ENCODE data around the gene ERFE.
A peak's percentile ranks its signal among the peaks of the same experiment; 100 is the strongest.
"Not testable (repeated sequence)": the region's sequence is repeated elsewhere in the genome, so short reads cannot be mapped to it uniquely, and the experiment has no call there.

The ERFE gene

DNA sequence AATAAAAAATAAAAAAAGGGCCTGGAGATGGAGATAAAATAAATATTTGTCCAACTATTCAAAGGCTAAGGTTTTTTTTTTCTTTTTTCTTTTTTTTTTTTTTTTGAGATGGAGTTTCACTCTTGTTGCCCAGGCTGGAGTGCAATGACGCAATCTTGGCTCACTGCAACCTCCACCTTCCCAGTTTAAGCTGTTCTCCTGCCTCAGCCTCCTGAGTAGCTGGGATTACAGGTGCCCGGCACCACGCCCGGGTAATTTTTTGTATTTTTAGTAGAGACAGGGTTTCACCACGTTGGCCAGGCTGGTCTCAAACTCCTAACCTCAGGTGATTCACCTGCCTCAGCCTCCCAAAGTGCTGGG is 12.3 kb downstream of the ERFE start:
- not testable (repeated sequence) for DNase-seq

DNA sequence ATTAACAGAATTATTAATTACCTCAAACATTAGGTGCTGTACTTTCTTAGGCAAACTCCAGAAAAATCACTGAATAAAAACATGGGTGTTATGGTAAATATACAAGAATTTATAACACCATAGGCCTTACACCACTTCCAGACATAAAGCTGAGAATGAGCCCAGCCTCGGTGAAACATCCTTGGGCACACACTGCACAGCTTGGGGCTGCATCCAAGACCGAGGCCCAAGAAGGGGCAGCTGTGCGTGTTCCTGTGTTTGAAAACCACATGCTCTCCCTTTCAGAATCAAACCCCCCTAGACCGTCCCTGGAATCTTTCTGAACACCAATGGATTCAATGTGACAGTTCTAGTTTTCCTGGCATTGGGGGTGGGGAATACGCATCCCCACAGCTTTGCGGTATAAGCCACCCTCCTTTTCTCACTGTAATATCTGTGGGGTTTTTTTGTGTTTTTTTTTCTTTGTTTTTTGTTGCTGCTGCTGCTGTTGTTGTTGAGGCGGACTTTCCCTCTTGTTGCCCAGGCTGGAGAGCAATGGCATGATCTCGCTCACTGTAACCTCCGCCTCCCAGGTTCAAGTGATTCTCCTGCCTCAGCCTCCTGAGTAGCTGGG is 12.9 kb downstream of the ERFE start:
- no peak for DNase-seq

DNA sequence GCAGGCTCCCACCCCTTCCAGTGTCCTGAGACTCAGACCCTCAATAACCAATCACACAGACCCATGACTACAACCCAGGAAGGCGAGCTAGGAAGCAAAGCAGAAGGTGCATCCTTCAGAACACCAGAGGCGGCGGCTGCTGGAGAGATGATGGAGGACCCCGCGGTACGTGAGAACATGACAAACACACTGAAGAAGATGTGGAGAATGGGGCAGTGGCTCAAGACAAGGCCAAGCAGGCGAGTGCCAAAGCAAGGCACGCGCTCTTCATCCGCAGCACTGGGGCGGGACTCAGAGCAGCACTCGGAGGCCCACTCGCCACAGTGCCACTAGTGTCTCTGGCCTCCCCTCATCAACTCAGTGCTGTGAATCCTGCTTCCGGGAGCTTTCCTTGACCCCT is 13.7 kb downstream of the ERFE start:
- DNase-seq = no peak

DNA sequence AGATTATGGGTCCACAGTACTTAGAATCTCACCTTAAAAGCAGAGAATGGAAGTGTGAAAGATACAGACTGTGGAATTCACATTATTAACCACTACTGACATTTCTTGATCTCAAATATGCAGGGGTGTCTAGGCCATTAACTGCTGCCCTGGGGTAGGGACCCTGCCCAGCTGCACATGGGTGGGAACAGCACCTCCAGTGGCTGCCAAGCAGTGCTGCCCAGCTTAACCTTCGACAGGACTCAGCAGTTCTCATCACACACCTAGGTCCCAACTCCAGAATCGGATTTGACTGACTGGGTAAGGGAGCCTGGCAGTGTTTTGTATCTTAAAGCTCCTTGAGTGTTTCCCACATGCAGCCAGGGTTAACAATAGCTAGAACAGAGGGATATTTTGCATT is 14.9 kb downstream of the ERFE start:
- no peak for DNase-seq

DNA sequence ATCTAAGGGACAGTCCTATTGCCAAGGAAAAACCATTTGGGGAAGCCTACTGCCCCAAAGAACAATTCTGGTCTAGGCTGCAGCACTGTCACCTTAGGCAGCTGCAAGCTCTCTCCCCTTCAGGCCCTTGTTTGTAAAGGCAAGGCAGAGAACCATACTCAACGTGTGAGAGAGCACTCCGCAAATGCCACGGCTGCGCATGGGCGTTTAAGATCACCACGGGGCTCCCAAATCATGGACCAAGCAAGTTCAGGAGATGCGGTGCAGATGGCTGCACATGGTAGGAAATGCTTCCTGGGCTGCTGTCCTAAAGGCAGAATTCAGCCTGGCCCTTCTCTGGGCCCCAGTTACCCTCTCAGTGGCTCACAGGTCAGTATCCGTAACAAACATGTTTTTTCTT is 15.5 kb downstream of the ERFE start:
- DNase-seq = no peak

DNA sequence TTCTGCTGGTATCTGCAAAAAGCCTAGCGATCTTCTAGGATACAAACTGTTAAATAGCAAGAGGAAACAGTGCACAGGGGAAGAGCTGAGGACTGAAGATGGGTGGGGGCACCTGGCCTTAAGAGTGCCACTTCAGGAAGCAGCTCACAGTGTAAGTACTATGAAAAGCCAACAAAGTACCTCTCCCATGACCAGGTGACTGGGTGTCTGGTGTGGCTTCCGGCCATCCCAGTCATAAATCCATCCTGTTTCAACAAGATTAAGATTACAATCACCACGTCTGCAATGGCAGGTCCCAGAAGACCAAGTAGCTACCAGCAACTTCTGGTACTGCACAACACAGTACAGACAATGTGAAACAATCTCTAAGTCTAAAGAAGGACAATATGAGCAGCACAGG is 15.9 kb downstream of the ERFE start:
- no peak for DNase-seq

DNA sequence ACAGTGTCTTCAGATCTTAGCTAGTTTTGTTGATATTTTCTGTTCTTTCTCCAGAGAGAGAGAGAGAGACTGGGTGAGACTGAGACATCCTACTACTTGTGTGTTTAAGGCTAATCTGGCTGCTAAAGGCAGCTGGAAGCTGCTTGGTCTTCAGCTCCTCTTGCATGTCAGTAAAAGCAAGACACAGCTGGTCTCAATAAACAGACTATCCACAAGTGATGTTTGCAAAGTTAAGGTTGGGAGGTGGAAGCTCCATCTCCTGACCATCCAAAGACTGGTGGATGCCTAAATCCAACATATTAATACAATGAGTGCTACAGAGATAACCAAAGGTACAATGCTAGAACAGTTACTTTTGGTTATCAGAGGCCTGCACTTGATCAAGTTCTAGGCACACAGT is 17.8 kb downstream of the ERFE start:
- DNase-seq = peak; percentile 81

DNA sequence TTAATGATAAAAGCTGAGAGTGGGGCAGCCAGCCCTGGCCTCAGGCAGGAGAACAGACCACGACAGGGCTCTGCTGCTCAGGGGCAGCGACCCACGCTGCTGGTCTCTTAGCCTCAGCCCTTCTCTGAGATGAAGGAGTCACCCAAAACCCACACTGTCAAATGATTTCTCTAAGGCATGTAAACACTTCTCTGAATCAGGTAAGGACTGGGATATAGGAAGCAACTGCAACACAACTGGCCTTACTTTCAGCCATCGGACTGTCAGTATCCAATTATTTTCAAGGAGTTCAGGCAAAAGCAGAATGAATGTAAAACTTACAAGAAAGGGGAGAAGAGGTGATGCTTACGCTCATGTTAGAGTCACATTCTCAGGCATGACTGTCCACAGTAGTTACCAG is 21.8 kb downstream of the ERFE start:
- DNase-seq = no peak

DNA sequence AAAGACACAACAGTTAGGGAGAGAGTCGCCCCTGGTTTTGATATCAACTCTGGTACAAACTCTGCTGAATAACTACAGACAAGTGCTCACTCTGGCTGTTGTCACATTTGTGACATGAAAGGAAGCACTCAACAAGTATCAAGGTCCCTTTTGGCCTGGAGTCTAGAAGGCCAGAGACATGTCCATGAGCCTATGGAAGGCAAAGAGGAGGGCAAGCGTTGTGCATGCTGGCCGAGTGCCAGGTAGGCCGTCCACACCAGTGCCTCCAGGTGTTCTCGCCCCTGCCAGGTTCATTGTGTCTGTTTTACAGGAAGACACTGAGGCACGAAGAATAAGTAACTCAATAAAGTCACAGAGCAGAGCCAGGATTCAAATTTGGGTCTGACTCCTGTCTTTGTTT is 23.6 kb downstream of the ERFE start:
- no peak for DNase-seq

DNA sequence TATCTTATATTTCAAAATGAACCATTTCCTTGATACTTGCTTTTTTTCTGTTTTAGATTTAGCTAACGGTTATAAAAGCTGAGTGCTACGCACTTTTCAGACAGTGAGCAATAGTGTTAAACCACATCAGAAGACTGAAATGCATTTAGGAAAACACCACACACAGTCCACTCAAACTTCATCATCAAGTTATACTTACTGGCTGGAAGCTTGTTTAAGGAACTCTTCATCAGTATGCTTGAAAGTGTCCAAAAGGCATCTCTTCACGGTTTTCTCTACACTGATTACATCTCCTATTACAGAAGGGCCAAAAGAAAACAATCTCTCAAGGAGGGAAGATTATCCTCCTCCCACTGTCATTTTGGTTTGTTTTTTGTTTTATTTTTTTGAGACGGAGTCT is 25.1 kb downstream of the ERFE start:
- DNase-seq = no peak

DNA sequence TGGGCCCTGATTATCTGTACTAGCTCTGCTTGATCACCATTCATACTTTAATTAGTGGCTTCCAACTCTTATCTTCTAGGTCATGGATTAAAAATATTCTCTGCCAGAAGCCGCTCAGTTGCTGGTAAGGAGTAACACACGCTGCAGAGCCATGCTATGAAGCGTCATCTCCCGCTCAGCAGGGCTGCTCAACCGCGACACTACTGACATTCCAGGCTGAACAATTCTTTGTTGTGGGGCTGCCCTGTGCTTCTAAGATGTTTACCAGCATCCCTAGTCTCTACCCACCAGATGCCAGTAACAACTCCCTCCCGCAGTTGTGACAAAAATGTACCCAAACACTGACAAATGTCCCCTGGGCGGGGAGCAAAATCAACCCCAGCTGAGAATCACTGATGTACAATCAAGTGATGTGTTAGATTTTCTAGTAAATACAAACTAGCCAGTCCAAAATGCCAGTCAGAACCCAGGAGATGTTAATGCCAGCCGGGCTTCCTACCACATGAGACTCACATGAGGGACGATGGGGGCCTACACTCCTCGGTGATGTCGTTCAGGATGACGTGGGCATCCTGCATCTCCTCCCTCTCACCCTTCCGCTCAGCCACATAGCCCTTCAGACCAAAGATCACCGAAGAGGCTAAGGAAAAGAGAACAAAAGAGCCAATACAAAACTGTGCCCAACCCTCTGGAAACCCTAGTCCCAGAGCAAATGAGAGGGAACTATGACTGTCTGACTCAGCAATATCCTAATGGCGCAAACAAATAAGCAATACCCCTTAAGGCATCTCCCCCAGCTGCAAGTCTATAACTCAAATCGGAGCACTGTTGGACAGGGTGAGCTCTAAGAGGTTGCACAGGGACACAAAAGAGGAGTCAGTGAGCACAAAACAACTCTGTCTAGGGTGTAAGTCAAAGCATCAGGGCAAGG is 29.1 kb downstream of the ERFE start:
- DNase-seq = no peak

DNA sequence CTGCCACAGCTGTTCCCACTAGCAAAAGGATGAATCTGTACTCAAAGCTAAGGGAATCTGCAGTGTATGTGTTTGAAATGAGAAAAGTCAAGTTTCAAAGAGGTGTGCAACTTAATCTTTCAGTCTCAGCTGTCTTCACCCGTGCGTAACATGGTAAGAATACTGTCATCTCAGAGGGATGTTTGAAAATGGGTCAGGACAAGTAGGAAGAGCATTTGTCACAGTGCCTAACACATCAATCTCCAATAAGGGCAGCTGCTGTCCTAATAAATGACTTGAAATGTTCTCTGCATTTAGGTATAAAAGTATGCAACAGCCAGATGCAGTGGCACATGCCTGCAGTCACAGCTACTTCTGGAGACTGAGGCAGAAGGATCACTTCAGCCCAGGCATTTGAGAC is 31.7 kb downstream of the ERFE start:
- DNase-seq = no peak

DNA sequence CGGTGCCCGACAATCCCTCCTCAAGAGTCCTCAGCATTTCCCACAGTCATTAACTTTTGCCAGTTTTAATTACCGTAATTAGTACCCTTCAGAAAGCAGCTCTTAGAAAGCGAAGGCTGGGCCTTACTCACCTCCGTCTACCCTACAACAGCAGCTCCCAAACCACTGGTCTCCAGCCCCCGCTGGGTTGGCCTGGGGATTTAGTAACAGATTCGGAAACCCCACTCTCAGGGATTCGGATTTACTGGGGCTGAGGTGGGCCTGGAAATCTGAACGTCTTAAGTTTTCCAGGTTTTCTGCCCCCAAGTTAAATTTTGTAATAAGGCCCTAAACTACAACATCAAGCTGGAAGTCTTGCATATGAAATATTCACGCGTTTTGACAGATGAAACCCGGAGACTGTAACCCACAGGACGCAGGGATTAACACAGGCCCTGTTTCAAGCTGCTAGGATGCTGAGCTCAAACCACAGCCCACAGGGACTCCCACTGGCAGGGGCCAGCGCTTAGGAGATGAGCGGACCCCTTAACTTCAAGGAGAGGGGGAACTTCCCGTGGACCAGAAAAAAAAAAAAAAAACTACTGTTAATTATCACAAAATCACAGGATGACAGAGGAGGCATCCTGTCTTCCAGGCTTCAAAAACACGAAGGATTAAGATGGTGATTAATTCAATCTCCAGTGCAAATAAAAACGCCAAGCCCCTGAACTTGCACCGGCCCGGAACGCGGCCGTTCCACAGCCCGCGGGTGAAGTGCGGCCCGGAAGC is 43.7 kb downstream of the ERFE start:
- no peak for DNase-seq

DNA sequence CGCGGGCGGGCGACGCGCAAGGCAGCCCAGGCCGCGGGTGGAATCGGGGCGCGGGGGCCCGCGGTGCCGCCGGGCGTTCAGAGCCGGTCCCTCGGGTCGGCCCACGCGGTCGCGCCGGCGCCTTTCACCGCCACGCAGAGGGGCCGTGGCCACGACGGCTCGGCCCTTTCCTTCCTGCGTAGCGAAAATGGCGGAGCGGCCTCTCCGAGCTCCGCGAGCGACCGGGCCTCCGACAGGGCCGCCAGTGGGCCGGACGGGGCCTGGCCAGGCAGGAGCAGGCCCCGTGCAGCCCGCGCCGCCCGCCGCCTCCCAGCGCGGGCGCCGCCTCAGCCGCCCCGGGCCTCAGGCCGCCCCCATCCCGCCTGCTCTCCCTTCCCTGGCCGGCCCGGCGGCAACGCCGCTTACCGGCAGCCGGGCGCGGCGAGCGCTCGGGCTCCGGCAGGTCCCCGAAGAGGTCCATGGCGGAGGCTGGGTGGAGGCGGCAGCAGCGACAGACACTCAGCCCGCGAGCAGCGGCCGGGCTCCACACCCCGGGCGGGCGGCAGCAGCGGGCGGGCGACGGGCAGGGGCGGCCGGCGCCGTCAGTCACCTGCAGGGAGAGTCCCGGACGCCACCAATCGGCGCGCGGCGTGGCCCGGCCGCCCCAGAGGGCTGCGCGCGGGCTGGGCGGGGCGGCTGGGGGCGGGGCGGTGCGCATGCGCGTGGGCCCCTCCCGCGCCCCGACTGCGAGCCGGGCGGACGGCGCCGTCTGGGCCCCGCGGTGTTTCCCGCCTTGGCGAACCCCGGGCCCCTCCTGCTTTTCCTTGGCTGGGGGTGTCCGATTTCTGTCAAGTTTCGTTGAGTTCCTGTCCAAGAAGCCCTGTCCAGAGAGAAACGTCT is 44.6 kb downstream of the ERFE start, which contains the start of gene ILKAP:
ILKAP (minus strand) TSS at position 602 of the 879 bp plus-strand sequence; CDS start at position 460, 142 bp downstream.
- DNase-seq = peak; percentile 86

DNA sequence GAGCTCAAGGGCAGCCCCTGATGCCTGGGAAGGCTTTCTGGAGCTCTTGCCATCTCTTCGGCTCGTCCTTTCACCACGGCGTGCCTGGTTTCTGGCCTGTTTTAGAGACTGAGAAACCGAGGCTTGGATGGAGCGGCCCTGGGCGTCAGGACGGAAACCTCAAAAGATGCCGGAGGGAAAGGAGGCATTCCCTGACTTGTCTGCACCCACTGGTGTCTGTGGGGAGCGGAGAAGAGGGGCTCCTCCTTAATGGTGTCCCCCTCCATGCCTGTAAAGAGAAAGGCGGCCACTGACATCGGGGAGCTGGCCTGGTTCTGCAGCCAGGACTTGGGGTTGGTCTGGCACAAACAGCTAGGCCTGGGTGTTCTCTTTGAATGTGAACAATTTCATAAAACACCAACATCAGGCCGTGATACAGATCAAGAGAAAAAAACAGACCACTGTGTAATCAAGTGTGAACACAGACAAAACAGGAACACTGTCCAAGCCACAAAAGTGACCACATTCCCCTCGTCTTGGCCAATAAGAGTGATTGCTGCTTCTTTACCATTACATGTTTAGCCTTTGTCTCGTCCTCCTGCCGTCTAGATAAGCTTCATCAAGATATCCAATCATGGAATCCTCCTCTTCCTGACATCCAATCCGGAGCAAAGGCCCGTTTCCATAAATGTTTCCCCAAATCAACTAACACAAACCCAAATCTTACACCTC is 45.4 kb downstream of the ERFE start:
- peak; percentile 92 for DNase-seq

DNA sequence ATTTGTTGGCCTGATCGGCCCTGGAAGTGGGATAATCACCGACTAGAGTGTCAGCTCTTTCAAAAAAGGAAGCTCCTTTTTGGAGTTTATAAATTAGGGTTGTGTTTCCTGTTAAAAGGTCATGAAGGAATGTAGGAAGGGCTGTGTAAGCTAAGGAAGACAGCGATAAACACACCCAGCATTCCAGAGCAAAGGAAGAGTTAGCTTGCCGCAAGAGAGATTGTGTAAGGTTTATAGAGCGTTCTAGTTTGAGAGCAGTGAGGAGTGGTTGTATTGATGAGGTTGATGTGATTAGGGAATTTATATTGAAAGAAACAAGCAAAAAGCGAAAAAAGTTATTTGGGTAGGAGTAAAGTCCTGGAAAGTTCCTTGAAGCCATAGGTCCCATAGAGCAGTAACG is 48.2 kb downstream of the ERFE start:
- no peak for DNase-seq

DNA sequence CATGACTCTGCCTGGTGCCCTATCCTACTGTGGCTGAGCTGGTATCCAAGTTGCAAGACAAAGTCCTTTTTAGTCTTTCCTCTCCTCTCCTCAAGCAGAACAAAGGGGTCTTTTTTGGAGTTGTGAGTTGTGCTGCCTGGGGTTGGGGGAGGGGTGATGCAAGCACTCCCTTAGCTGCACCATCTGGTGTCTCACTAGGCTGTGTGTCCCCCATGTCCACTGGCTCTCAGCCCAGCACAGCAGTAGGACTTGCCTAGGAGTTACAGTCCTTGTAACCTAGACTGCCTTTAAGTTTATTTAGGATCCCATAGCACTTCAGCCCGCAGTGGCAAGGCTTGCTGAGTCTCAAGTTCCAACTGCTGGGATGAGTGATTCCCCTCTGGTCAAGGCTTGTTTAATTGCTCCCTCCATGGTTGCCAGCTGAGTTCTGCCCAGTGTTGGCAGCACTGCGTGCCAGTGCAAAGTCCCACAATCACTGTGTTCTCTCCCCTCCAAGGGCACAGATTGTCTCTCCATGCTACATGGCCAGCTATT is 57.9 kb downstream of the ERFE start:
- DNase-seq = no peak
